Effector memory CD4-positive, alpha-beta T cell (primary cell): ENCODE measurements around the gene SUCLA2.

Experiments used
- DNase-seq, 3 donors: peaks; one replicate each; pipeline ENCODE4 v3.0.0-alpha.2; 2020
- H3K27ac ChIP-seq: 2 replicates; pipeline ENCODE4 v1.7.0; 2013; ENCODE audit warnings: mild to moderate bottlenecking, low read length, moderate library complexity; ENCODE audit not compliant: insufficient read depth, poor library complexity, severe bottlenecking
- H3K27me3 ChIP-seq: replicated peaks from 2 replicates; pipeline ENCODE4 v1.7.0; 2013; ENCODE audit warnings: mild to moderate bottlenecking, low read length; ENCODE audit not compliant: insufficient read depth, control insufficient read depth, poor library complexity, severe bottlenecking
- H3K36me3 ChIP-seq: 2 replicates; pipeline ENCODE4 v1.7.0; 2013; ENCODE audit warnings: mild to moderate bottlenecking, low read length, moderate library complexity; ENCODE audit not compliant: control insufficient read depth, insufficient read depth
- H3K4me1 ChIP-seq: 2 replicates; pipeline ENCODE4 v1.7.0; 2013; ENCODE audit warnings: low read length, mild to moderate bottlenecking; ENCODE audit not compliant: control insufficient read depth, insufficient read depth, poor library complexity, severe bottlenecking
- H3K4me3 ChIP-seq: 2 replicates; pipeline ENCODE4 v1.7.0; 2013; ENCODE audit warnings: low read length, low read depth, mild to moderate bottlenecking; ENCODE audit not compliant: insufficient read depth, poor library complexity, severe bottlenecking
- H3K9me3 ChIP-seq: 2 replicates; pipeline ENCODE4 v1.7.0; 2013; ENCODE audit warnings: mild to moderate bottlenecking, low read length, moderate library complexity; ENCODE audit not compliant: control insufficient read depth

SUCLA2 gene

DNA sequence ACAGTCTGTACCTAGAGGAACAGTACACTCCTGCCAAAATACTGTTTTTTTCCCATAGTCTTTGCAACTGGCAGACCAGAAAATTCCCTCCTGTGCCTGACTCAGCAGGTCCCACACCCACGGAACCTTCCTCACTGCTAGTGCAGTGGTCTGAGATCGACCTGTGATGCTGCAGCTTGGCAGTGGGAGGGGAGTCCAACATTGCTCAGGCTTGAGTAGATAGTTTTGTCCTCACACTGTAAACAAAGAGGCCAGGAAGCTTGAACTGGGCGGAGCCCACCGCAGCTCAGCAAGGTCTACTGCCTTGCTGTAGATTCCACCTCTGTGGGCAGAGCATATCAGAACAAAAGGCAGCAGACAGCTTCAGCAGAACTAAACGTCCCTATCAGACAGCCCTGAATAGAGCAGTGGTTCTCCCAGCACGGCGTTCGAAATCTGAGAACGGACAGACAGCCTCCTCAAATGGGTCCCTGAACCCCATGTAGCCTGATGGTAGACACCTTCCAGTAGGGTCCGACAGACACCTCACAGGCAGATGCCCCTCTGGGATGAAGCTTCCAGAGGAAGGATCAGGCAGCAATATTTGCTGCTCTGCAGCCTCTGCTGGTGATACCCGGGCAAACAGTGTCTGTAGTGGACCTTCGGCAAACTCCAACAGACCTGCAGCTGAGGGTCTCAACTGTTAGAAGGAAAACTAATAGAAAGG lies 92.7 kb downstream of the SUCLA2 start:
- no peaks in the 10 kb centered on the region for H3K36me3 ChIP-seq
- H3K27me3 ChIP-seq, result no peaks in the 10 kb centered on the region
- H3K4me3 ChIP-seq, result no peak overlapping the region
- no peaks in the 10 kb centered on the region for H3K4me1 ChIP-seq
- no peak for DNase-seq
- H3K9me3 ChIP-seq, result no peaks in the 10 kb centered on the region
- no peak overlapping the region for H3K27ac ChIP-seq

- Histone ChIP-seq H3K9me3 (no peaks in the 10 kb centered on the region), H3K4me1 (no peaks in the 10 kb centered on the region), H3K27me3 (no peaks in the 10 kb centered on the region), H3K36me3 (no peaks in the 10 kb centered on the region), H3K27ac (no peak overlapping the region), H3K4me3 (no peak overlapping the region)
- DNase-seq, result no peak
Measured at GRCh38 chr13:47904891-47905290, 96.2 kb downstream of the SUCLA2 start.

- DNase-seq, result no peak
- Histone ChIP-seq H3K4me1 (no peaks in the 10 kb centered on the region), H3K27ac (no peak overlapping the region), H3K4me3 (no peak overlapping the region), H3K36me3 (no peaks in the 10 kb centered on the region), H3K9me3 (no peaks in the 10 kb centered on the region), H3K27me3 (no peaks in the 10 kb centered on the region)
Measured at GRCh38 chr13:47904241-47904640, 96.8 kb downstream of the SUCLA2 start.

- no peak overlapping the region for H3K27ac ChIP-seq
Measured at GRCh38 chr13:47903836-47904235, 97.2 kb downstream of the SUCLA2 start.

GRCh38 chr13:47901441-47901840 lies 99.6 kb downstream of the SUCLA2 start:
- no peak overlapping the region for H3K27ac ChIP-seq
- H3K4me3 ChIP-seq, result no peak overlapping the region
- no peaks in the 10 kb centered on the region for H3K27me3 ChIP-seq
- no peaks in the 10 kb centered on the region for H3K36me3 ChIP-seq
- H3K9me3 ChIP-seq, result no peaks in the 10 kb centered on the region
- no peaks in the 10 kb centered on the region for H3K4me1 ChIP-seq
- DNase-seq, result no peak

More at GRCh38 chr13:47903836-47904235, 97.2 kb downstream of the SUCLA2 start:
- H3K4me3 ChIP-seq, result no peak overlapping the region
- no peaks in the 10 kb centered on the region for H3K27me3 ChIP-seq
- no peaks in the 10 kb centered on the region for H3K9me3 ChIP-seq
- H3K4me1 ChIP-seq, result no peaks in the 10 kb centered on the region
- DNase-seq, result no peak
- no peaks in the 10 kb centered on the region for H3K36me3 ChIP-seq

GRCh38 chr13:47898080-47898479 lies 103.0 kb downstream of the SUCLA2 start:
- Histone ChIP-seq H3K4me1 (no peaks in the 10 kb centered on the region), H3K27me3 (no peaks in the 10 kb centered on the region), H3K4me3 (no peak overlapping the region), H3K27ac (no peak overlapping the region), H3K9me3 (no peaks in the 10 kb centered on the region), H3K36me3 (no peaks in the 10 kb centered on the region)
- no peak for DNase-seq

- Histone ChIP-seq H3K27ac (no peak overlapping the region), H3K4me3 (no peak overlapping the region), H3K36me3 (no peaks in the 10 kb centered on the region), H3K4me1 (no peaks in the 10 kb centered on the region), H3K27me3 (no peaks in the 10 kb centered on the region), H3K9me3 (no peaks in the 10 kb centered on the region)
- no peak for DNase-seq
Measured at GRCh38 chr13:47897411-47898050, 103.5 kb downstream of the SUCLA2 start.

DNA sequence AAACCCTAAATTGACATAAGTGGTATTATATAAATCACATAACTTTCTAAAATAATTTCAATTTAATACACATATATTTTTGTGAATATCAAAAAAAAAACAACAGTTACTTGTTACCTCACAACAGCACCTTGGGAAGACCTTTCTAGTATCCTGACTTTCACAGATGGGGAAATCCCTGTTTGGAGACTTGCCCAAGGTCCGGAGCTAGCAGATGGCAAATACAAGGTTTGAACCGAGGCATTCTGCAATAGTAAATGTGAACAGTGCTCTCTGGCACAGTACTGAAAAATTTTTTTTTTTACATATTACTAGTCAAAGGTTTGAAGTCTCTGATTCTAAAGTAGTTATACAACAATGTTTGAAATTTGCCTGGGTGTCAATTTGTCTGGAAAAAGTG lies 104.5 kb downstream of the SUCLA2 start:
- H3K9me3 ChIP-seq, result no peaks in the 10 kb centered on the region
- no peaks in the 10 kb centered on the region for H3K4me1 ChIP-seq
- H3K4me3 ChIP-seq, result no peak overlapping the region
- no peak for DNase-seq
- H3K27me3 ChIP-seq, result no peaks in the 10 kb centered on the region
- no peak overlapping the region for H3K27ac ChIP-seq
- H3K36me3 ChIP-seq, result no peaks in the 10 kb centered on the region

- no peaks in the 10 kb centered on the region for H3K27me3 ChIP-seq
- H3K9me3 ChIP-seq, result no peaks in the 10 kb centered on the region
- H3K4me1 ChIP-seq, result no peaks in the 10 kb centered on the region
- no peak overlapping the region for H3K4me3 ChIP-seq
- no peaks in the 10 kb centered on the region for H3K36me3 ChIP-seq
- H3K27ac ChIP-seq, result no peak overlapping the region
- no peak for DNase-seq
Measured at GRCh38 chr13:47896111-47896510, 105.0 kb downstream of the SUCLA2 start.

DNA sequence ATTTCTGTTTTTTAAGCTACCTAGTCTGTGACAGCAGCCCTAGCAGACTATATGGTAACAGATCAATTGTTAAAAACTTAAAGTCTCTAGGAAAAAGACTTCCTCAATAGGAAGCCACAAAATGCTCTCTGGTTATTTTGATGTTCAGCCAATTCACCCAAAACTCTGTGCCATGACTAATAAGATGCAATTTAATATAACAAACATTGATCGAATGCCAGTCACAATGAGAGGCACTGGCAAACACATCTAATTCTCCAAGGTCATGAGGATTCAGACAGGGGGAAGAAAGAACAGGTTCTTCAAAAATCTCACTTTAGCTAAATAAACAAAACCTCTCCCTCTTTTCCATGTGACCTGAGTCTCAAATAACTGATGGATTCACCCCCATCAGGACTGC lies 107.5 kb downstream of the SUCLA2 start:
- DNase-seq, result no peak
- Histone ChIP-seq H3K36me3 (no peaks in the 10 kb centered on the region), H3K4me3 (no peak overlapping the region), H3K27me3 (no peaks in the 10 kb centered on the region), H3K9me3 (no peaks in the 10 kb centered on the region), H3K4me1 (no peaks in the 10 kb centered on the region), H3K27ac (no peak overlapping the region)
